RKO (cell line): Measurements from ENCODE around the gene SCLY.

ENCODE experiments used
- DNase-seq: peaks from one replicate; pipeline ENCODE4 v3.0.0-alpha.2; 2016; ENCODE audit warnings: low spot score

The SCLY gene

DNA sequence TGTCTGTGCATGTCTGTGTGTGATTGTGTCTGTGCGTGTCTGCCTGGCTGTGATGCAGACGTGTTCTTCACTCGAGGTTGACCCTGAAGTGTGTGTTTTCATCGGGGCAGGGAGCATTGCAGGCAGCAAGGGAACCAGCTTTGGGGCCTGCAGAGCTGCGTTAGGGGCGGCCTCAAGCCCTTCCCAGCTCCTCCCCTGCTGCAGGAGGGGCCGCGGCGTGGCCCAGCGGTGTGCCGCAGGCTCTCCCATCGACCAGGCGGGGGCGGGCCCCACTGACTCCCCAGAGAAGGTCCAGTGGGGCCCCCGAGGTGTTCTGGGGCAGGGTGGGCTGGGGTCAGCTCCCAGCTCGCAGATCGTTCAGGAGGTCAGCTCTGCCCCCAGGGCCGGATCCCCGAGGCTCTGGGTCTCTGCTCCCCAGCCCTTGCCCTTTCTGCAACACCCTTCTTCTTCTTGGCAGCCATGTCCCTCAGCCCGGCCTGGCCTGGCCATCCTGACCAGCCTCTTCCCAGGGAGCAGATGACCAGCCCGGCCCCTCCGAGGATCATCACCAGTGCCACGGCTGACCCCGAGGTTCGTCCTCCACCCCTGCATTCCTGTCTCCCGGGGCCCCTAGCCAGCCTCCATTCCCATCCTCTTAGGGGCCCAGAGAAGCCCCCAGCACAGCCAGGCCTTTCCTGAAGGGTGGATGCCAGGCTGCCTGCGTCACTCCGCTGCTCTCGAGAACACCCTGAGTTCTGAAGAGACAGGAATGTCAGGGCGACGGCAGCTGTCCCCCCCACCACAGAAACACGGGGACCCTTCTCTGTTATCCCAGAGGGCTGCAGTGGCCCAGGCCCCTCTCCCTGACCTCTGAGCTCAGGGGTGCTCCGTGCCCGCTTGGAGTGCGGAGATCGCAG lies 66.6 kb downstream of the SCLY start:
- DNase-seq: no peak

DNA sequence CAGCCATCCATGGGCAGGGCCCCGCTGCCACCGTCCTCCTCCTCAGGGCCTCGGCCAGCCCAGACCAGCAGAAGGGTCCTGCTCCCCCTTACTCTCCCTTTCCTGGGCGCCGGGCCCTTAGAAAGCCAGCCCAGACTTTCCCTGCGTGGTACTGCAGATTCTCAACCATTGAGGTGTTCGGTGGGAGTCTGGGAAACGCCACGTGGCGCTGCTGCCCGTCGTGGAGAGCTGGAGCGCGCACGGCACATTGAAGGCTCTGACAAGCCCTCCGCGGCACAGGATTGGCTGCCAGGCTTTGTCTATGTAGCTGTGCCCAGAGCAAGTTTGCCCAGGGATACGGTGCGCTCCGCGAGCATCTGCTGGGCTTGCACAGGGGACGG lies 67.2 kb downstream of the SCLY start:
- DNase-seq: no peak

DNA sequence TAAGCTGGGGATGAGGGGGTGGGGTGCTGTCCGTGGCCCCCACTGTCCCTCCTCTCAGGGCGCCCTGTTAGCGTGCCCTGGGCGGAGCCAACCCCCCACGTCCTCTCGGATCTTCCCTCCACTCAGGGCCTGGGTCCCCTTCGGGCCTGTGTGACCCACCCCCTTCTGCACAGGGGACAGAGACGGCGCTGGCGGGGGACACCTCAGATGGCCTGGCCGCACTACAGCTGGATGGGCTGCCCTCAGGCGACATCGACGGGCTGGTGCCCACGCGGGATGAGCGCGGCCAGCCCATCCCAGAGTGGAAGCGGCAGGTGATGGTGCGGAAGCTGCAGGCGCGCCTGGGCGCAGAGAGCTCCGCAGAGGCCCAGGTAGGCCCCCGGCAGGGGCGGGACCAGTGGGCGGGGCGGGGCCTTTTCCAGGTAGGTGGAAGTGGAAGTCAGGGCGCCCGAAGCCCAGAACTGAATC lies 67.8 kb downstream of the SCLY start:
- DNase-seq: no peak

DNA sequence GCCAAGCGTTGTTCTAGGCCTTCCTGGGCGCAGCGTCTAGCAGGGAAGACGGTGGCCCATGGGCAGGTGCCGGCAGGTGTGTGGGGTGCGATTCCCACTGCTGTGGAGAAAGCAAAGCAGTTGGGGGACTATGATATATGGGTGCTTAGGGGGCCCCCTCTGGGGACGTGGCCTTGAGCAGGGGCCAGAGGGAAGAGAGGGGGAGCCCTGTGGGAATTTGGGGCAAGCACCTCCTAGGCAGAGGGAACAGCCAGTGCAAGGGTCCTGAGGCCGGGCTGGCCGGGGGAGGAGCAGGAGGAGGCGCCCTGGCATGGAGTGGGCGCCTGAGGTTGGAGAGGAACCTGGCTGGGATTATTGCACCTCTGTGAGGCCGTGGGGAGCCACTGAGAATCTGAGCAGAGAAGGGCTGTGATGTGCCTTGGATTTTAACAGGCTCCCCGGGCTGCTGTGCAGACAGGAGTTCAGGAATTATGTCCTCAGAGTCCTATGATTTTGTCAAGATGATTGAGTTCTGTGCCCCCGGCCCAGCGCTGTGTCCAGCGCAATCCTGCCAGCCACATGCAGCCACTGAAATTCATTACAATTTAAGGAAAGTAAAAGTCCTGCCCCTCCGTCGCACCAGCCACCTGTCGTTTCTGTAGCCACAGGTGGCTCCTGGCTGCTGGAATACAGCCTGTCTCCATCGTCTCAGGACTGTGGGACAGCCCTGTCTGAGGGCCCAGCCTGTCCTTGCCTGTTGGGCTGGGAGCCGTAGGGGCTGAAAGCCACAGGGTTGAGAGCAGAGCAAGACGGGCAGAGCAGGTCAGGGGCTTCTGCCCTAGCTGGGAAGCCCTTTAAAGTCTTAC lies 68.6 kb downstream of the SCLY start:
- DNase-seq: no peak

DNA sequence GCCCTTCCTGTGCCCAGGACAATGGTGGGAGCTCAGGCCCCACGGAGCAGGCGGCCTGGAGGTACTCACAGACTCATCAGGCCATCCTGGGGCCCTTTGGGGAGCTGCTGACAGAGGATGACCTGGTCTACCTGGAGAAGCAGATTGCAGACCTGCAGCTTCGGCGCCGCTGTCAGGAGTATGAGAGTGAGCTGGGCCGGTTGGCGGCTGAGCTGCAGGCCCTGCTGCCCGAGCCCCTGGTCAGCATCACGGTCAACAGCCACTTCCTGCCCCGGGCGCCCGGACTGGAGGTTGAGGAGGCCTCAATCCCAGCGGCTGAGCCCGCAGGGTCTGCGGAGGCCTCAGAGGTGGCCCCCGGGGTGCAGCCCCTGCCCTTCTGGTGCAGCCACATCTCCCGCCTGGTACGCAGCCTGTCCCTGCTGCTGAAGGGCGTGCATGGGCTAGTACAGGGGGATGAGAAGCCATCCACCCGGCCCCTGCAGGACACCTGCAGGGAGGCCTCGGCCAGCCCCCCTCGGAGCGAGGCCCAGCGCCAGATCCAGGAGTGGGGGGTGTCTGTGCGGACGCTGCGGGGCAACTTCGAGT lies 69.4 kb downstream of the SCLY start:
- DNase-seq: no peak

DNA sequence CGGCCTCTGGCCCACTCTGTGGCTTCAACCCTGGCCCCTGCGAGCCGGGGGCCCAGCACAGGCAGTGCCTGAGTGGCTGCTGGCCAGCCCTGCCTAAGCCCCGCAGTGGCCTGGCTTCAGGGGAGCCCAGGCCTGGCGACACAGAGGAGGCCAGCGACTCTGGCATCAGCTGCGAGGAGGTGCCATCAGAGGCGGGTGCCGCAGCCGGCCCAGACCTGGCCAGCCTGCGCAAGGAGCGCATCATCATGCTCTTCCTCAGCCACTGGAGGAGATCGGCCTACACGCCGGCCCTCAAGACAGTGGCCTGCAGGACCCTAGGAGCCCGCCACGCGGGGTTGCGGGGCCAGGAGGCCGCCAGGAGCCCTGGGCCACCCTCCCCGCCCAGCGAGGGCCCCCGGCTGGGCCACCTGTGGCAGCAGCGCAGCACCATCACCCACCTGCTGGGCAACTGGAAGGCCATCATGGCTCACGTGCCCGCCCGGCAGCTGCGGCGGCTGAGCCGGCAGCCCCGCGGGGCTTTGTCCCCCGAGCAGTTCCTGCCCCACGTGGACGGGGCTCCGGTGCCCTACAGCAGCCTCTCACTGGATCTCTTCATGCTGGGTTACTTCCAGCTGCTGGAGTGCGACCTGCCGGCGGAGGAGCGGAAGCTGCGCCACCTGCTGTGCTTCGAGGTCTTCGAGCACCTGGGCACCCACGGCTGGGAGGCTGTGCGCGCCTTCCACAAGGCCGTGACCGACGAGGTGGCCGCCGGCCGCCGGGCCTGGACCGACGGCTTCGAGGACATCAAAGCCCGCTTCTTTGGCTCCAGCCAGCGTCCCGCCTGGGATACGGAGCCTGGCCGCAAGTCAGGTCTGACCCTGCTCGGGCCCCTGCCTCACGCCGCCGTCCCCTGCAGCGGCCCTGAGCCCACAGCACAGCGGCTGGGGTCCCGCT lies 70.2 kb downstream of the SCLY start:
- DNase-seq: no peak

DNA sequence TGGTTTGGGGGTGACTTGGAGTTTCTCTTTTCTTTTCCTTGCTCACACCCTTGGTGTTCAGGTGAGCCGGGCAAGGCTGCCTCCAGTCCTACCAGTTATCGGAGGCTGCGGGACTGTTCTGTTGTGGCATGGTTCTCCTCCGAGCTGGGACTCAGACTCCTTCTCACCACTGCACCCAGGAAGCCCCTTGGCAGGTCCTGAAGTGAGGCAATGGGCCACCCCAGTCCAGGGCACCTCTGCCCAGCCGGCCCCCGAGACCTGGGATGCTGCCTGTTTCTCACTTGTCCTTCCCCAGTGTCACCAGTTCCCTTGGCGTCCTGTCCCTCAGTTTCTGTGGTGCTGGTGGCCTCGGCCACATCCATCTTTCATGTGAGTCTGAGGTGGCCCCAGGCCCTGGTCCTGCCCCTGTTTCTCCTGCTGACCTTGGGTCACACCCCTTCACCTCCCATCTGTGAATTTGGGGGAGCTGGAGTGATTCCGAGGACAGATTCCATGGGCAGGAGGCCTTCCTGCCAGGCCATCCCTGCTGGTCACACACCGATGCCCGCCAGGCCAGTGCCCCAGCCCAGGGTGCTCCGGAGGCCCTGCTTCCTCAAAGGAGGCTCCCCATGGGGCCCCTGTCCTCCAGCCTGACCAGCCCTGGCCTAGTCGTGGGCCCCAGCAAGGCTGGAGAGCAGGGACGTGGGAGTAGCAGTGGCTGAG lies 71.1 kb downstream of the SCLY start:
- DNase-seq: no peak

DNA sequence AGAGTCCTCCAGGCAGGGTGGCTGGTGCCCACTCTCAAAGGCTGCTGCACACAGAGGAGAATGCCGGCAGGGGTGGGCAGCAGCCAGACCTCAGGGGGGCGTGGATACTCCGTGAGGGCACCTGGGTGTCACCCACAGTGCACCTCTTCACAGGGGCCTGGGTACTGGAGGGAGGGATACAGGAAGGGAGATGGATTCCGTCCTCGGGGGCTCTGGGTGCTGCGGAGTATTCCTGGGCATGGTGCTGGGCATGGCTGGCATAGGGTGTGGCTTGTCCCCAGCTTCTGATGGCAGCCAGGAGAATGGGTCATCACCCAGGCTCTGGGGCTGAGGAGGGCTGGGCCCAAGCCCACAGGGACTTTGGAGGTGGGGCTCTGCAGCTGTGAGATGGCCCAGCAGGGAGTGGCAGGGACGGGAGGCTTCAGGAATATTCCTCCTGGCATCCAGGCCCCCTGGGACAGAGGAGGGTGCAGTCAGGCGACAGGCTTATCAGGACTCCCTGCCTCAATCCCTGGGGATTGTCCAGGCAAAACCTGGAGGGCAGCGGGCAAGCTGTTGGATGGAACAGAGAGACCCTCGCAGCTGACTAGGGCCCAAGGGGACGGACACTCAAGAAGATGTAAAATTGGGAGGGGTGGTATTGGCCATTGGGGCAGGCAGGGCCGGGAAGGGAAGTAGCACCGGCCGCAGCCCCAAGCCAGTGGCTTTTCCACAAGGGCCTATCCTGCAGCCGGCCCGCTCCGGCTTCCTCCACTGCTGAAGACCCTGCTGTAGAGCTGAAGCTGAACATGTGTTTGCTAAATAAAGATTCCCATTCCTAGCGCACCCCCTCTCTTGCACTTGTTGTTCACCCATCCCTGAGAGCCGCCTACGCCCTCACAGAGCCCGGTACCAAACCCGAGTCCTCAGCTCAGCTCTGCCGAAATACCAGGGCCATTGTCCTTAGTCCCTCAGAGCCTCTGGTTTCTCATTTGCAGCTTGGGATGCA lies 72.0 kb downstream of the SCLY start:
- DNase-seq: no peak

DNA sequence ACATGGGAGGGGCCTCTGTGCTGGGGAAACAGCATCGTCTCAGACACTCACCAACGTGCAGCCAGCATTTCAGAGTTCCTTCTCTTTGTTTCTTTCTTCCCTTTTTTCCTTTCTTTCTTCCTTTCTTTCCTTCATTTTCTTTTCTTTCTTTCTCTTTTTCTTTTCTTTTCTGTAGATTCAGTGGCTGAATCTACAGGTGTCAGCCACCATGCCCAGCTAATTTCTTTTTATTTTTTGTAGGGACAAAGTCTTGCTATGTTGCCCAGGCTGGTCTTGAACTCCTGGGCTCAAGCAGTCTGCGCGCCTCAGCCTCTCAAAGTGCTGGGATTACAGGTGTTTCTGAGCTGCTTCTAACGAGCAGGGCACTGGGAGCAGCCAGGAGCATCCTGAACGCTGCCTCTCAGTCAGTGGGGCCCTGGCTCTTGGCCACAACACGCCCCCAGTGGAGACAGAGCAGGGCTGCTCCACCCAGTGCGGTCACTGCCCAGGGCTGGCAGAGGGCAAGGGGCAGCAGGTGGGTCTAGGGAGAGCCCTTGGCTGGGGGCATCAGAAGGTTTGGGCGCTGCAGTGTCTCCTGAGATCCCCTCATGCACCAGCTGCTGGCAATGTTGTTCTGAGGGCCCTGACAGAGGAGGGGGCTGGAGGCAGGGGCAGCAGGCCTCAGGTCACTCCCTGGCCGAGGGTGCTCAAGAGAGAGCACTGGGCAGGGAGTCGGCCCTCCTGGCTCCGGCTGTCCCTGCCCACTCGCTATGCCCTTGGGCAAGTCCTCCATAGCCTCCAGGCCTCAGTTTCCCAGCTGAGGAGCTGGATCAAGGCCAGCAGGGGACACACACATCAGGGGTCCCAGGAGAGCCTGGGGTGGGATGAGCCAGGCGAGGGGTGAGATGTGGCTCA lies 72.9 kb downstream of the SCLY start:
- DNase-seq: no peak

DNA sequence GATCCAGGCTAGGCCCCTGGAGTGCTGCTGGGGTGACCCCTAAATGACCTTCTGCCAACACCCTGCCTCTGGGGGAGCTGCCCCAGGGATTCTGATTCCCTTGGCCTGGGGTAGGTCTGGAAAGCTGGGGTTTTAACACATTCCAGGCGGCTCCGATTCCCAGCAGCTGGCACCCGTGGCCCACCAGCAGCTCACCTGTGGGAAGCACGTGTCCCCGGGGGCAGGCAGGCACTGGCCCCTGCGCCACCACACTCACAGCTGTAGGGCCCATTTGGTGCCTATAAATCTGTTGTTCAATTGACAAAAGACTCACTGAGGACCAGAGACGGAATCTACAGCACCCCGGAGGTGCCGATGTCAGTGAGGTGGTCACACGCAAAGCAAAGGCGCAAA lies 73.6 kb downstream of the SCLY start:
- DNase-seq: no peak

DNA sequence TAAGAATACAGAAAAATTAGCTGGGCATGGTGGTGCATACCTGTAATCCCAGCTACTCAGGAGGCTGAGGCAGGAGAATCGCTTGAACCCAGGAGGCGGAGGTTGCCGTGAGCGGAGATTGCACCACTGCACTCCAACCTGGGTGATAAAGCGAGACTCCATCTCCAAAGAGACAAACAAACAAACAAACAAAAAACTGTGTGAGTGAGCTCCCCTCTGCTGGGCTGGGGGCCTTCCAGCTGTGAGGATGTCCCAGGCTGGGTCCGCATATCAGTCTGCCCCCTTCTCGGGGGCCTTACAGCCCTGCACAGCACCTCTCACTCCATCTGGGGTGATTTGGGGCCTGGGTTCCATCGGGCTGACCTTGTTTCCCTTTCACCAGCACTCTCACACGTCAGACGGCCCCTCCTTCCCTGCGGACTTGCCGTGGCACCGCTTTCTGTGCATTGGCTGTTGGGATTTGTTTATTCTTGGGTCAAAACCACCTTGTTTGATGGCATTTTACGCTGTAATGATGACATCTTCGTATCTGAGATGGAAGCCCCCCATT lies 74.9 kb downstream of the SCLY start:
- no peak for DNase-seq

DNA sequence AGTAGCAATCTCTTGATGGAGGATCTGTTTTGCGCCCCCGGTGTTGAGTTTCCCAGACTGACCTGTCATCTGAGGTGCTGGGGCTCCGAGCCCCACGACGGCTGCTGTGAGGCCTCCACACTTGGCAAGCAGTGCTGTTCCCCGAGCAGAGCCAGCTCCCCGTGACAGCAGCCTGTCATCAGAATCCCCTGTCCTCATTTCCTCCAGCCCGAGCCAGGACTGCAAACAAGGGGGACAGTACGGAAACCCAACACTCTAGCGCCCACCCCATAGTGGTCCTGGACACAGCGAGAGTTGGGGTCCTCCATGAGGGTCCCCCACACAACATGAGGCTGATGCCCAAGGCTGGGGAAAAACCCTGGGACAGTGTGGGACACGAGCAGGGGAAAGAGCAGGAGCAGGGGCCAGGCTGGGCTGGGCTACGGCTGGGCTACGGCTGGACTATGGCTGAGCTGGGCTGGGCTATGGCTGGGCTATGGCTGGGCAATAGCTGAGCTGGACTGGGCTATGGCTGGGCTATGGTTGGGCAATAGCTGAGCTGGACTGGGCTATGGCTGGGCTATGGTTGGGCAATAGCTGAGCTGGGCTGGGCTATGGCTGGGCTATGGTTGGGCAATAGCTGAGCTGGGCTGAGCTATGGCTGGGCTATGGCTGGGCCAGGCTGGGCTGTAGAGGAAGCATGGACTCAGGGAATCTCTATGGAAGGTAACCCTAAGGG lies 76.2 kb downstream of the SCLY start:
- no peak for DNase-seq

DNA sequence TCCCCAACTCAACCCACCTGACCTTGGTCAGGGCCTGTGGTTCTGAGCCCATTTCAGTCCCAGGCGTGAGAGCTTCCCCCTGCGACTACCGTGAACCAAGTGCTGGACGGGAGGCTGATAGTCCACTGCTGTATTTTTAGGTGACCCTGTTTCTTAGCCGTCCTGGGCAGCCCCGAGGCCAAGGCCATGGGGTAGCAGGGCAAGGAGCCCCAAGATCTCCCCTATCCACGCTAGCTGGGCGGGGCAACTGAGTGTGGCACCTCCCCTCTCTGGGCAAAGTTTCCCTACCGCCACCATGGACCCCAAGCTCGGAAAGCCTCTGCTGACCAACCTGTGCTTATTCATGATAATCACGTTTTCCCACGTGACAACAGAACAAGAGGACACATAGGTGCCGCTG lies 77.1 kb downstream of the SCLY start:
- no peak for DNase-seq

DNA sequence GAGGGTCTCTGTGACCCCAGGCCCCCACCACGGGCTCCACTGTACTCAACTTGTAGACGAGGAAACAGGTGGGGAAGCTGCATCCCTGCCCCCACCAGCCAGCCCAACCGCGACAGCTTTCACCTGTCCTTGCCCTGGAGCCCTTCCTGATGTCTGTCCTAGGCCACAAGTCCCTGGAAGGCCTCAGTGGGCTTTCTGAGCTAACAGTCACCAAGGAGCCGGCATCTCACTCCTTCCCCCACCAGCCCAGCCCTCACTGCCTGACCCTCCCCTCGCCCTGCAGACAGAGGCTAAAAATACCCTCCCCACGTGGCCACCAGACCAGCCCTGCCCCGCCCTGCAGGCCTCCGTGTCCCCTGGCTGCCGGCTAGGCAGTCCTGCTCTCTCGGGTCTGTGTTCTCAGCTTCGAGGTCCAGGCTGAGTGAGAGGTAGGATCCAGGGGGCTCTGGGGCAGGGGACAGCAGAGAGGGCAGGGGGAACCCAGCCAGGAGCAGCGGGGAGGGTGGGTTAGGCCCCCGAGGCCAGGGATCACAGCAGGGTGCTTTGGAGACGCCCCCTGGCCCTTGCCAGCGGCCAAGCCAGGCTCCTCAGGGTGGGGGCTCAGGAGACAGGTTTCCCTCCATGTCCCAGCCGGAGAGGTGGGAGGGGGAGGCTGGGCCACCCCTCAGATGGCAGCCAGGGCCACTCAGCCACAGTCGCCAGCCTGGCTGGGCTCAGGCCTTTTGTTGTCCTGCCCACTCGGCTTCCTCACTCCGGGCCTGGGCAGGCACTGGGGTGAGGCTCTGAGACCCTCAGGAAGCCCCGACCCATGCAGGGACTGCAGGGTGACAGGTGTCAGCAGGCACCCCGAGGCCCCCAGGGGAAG lies 77.8 kb downstream of the SCLY start, which contains the start of gene KLHL30:
Gene KLHL30, plus strand, starts transcription at position 338 of the 865 bp plus-strand sequence. CDS start 2,087 bp downstream, outside the sequence.
- no peak for DNase-seq

DNA sequence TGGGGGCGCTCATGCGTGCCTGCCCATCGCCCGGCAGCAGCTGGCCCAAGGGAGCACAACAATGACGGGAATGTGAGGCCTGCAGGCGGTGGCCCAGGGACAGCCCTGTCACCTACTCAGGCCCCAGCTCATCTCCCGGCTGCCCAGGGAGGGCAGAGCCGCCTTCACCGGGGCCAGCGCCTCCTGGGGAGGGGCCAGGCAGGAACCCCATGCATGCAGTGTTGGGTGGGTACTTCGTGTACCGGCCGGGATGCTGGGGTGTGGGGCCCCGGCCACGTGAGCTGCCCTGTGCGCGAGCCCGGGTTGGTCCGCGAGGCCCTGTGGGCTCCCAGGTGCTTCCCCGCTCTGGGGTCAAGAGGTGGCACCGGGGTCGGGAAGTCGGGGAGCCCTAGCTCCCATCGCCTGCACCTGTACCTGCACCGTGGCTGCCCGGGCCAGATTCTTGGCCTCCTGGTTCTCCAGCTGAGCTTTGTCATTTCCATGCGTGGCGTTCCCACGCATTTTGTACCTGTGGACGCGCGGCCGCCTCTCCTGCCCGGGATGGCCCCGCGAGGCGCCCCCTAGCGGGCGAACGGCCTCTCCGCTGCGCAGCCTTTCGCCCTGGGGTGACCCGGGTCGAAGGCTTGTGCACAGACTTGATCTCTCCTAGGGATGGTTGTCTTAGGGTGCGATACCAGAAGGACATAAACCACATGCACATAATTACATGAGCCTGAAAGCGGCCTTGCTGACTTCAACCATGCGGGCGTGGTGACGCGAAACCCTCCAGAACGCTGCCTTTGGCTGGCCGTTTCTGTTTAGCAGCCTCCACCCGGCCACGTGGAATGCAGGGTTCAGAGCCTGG lies 78.6 kb downstream of the SCLY start:
- DNase-seq: no peak

DNA sequence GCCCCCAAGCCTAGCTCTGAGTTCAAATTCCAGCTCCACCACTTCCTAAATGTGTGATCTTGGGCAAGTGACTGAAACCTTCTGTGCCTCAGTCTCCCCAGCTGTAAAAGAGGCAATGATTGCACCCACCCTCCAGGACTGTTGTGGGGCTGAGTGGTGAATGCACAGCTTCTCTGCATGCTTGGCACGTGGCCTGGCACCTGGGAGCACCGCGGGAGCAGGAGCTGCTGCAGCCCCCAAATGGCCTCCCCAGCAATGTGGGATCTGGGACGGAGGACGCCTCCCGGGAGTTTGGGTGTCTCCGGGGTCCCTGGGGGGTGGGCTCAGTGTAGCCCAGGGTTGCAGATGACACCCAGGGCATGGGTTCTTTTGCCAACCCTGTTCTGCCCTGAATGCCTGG lies 79.2 kb downstream of the SCLY start:
- no peak for DNase-seq
